Thyroid gland (tissue), 4 donors: ENCODE data around the gene ZNF674.

Source experiments
- POLR2A ChIP-seq, 2 donors: fragments of 450-650 bp; IDR thresholded peaks; one replicate each; pipeline ENCODE4 v1.6.1; 2017; ENCODE audit warnings: antibody characterized with exemption in 2 of 2, mild to moderate bottlenecking in 2 of 2, moderate library complexity in 1 of 2
- TF ChIP-seq, protein P1 (sequence below), 6 experiments: fragments of 200-600 bp in 3 of 6; fragments of 450-650 bp in 3 of 6; sonication (generic) in 3 of 6; IDR thresholded peaks; one replicate each; pipeline ENCODE4 v1.5.1; 2016 to 2019; ENCODE audit warnings: antibody characterized with exemption in 6 of 6, mild to moderate bottlenecking in 2 of 6, inconsistent platforms in 1 of 6, moderate library complexity in 1 of 6

DNA sequence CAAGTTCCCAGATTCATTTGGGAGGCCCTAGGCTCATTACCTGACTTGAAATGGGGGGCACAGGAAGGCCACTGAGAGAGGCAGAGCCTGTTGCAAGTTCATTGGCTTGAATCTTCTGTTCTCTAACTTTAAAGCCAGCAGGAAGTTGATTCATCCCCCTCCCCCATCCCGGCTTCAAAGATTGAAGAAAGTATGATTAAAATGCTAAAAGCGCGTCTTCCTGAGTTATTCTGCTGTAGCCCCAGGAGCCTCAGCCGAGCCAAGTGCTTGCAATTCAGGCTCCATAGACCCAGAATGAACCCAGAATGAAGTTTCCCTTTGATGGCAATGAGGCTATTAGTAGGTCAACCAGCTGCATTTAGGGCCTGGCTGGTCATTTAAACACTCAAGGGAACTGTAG, 43.0 kb upstream of the ZNF674 start:
- TF ChIP-seq, protein P1, sequence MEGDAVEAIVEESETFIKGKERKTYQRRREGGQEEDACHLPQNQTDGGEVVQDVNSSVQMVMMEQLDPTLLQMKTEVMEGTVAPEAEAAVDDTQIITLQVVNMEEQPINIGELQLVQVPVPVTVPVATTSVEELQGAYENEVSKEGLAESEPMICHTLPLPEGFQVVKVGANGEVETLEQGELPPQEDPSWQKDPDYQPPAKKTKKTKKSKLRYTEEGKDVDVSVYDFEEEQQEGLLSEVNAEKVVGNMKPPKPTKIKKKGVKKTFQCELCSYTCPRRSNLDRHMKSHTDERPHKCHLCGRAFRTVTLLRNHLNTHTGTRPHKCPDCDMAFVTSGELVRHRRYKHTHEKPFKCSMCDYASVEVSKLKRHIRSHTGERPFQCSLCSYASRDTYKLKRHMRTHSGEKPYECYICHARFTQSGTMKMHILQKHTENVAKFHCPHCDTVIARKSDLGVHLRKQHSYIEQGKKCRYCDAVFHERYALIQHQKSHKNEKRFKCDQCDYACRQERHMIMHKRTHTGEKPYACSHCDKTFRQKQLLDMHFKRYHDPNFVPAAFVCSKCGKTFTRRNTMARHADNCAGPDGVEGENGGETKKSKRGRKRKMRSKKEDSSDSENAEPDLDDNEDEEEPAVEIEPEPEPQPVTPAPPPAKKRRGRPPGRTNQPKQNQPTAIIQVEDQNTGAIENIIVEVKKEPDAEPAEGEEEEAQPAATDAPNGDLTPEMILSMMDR (IDR thresholded peaks at IDR 0.05) = no peak
- TF ChIP-seq POLR2A (IDR thresholded peaks at IDR 0.05) = no peak
